Ecto neural progenitor cell (in vitro differentiated cells): ENCODE data around the gene NHS.

Source experiments
- DNase-seq: peaks from one replicate; pipeline ENCODE4 v3.0.0-alpha.2; 2018; ENCODE audit warnings: low spot score

Gene NHS

DNA sequence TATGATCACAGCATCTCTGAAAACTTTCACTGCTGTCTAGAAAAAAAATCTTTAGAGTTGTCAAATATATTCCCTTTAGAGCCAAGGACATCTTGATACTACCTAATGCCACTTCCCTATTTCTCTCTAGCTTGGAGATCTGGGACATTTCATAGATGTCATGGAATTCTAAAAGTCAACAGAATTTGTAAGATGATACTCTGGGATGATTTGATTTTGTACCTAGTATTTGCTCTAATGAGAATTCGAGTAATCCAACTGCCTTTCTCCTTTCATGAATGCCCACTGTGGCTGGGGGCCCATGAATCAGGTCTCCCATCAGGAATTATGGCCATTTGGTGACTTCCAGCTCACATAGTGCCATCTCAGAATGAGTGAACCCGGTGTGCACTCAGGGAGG lies 73.2 kb downstream of the NHS start:
- DNase-seq: no peak

- no peak for DNase-seq
Observed at GRCh38 chrX:17449866-17450265, 74.9 kb downstream of the NHS start.

- no peak for DNase-seq
Observed at GRCh38 chrX:17453788-17454187, 78.8 kb downstream of the NHS start.

- DNase-seq: peak; percentile 55
Observed at GRCh38 chrX:17456526-17456925, 81.5 kb downstream of the NHS start.

DNA sequence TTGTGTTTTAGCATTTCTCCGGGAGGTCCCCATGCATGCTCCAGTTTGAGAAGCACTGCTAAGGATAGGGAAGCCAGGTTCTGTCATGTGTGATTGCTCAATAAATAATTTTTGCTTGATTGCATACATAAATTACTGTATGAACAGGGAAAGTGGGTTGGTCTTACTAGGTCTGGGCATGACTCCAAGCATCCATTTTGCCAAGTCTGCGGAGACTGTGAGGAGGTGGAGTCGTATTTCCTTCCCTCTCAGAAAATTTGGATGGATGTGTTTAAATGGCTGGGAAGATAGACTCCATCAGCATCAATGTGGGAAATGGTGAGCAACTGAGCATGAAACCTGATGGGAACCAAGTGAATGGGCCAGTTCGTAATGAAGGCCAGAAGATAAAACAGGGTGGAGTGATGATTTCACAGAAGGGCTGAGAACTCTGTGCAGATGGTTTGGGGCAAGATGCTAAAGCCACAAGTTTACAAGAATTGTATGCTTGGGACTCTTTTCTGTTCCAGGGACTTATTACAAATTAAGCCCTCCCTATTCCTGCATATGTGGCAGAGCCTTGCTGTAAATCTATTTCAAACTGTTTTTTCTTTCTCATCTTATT lies 84.1 kb downstream of the NHS start:
- DNase-seq: no peak

DNA sequence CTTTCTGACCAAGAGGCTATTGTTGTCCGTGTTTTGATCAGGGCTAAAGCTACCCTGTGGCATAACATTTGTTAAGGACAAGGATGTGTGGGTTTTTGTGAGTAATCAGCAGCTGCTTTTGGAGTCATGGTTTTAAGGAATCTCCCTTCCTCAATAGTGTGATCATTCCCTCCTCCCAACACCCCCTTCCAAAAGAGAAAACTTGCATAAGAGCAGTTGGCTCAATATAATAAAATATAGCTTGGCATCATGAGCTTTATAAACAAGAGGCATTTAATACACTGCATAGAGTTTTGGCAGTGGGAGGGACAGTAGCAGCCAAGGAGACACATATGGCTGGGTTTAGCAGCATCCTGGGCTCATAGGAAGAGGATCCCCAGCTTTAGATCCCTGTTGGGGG lies 84.7 kb downstream of the NHS start:
- no peak for DNase-seq

- DNase-seq: no peak
Observed at GRCh38 chrX:17462881-17463280, 87.9 kb downstream of the NHS start.

DNA sequence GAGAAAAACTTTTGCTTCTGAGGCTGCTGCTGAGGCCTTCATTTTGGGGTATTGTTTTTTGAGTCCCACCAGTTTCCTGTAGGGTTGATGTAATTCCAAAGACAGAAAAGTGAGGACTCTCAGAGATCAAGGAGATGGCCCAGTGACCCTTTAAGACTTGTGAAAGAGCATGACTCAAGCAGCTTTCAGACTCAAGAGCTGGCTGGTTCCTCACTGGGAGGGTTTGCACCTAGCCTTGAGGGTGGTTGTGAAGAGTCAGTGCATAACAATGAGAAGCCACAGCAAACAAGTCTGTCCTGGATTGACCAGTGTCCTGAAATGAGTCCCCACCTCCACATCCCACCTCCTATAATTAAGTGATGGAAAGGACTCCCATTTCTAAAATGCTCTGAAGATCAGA lies 89.2 kb downstream of the NHS start:
- no peak for DNase-seq

GRCh38 chrX:17465201-17465600 lies 90.2 kb downstream of the NHS start:
- no peak for DNase-seq

- no peak for DNase-seq
Observed at GRCh38 chrX:17465802-17466201, 90.8 kb downstream of the NHS start.

- no peak for DNase-seq
Observed at GRCh38 chrX:17470136-17470535, 95.1 kb downstream of the NHS start.

- no peak for DNase-seq
Observed at GRCh38 chrX:17471121-17471520, 96.1 kb downstream of the NHS start.

GRCh38 chrX:17471861-17472260 lies 96.9 kb downstream of the NHS start:
- no peak for DNase-seq

- DNase-seq: no peak
Observed at GRCh38 chrX:17472424-17472823, 97.4 kb downstream of the NHS start.

GRCh38 chrX:17473021-17473420 lies 98.0 kb downstream of the NHS start:
- no peak for DNase-seq

- DNase-seq: no peak
Observed at GRCh38 chrX:17474892-17475291, 99.9 kb downstream of the NHS start.

- DNase-seq: no peak
Observed at GRCh38 chrX:17475449-17476217, 100.6 kb downstream of the NHS start.

- DNase-seq: no peak
Observed at GRCh38 chrX:17476411-17476810, 101.4 kb downstream of the NHS start.

- no peak for DNase-seq
Observed at GRCh38 chrX:17481086-17481485, 106.1 kb downstream of the NHS start.

- no peak for DNase-seq
Observed at GRCh38 chrX:17484592-17484991, 109.6 kb downstream of the NHS start.

DNA sequence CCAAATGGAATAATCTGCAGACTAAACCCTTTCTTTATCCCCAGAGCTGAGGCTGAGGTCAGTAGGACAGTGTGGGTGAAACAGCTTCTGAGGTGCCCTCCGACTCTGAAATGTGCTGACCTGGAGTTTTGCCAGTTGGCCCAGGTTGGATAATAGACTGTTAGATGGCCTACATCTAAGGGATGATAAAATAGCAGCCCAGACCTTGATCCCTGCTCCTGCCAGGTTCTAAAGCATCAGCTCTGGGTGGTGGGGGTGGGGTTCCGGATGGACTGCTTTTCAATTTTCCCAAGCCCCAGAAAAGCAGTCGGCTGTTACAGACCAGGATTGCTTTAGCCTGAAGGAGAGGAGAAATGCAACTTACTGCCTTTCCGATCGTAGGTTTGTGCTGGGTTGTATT lies 110.4 kb downstream of the NHS start:
- DNase-seq: no peak

DNA sequence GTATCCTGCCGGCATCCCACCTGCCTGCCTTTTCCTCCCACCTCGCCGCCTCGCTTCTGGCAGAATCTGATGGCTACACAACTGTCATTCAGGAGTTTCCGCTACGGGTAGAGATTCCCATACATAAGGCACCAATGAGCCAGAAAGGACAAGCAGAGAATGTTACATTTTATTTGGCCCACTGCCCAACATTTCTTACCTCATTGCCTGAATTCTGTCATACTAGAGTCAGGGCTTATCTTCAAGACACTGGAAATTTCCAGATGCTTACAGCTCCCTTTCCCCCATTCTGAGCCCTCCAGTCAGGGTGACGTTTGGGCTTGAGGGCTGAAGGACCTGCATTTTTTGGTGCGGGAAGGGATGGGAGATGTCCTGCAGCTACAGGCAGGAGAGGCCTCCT lies 113.0 kb downstream of the NHS start:
- no peak for DNase-seq

DNA sequence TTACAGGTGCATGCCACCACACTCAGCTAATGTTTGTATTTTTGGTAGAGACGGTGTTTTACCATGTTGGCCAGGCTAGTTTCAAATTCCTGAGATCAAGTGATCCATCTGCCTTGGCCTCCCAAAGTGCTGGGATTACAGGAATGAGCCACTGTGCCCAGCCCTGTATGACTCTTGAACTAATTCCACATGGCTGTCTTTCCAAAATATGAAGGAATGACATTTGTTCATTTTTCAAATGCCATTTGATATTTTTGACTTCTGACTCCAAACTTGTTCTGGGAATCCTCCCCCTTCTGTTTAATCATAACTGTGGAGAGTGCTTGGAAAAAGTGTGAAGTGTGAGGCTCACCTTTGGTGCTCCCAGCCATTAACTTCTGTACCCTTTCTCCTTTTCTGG lies 119.2 kb downstream of the NHS start:
- DNase-seq: no peak

DNA sequence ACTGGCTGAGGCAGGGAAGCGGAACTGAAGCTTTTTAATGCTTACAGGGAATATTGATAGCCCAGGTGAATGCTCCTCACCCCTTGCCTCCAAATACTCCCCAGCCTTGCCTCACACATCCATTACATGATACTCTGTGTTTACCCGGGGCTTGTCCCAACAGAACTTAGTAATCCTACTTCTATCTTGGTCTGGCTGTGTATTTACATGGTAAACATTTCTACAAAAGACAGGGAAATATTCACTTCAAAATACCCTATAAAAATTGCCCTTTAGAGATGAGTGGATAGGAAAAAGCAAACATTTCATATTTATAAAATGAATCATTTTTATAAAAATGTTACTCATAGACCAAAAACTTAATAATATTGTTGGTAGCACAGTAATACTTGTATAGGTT lies 120.1 kb downstream of the NHS start:
- DNase-seq: no peak
